ENCODE data around the gene C4BPB.
"Not testable (repeated sequence)": the region's sequence is repeated elsewhere in the genome, so short reads cannot be mapped to it uniquely, and the experiment has no call there.

C4BPB gene, protein sequence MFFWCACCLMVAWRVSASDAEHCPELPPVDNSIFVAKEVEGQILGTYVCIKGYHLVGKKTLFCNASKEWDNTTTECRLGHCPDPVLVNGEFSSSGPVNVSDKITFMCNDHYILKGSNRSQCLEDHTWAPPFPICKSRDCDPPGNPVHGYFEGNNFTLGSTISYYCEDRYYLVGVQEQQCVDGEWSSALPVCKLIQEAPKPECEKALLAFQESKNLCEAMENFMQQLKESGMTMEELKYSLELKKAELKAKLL

DNA sequence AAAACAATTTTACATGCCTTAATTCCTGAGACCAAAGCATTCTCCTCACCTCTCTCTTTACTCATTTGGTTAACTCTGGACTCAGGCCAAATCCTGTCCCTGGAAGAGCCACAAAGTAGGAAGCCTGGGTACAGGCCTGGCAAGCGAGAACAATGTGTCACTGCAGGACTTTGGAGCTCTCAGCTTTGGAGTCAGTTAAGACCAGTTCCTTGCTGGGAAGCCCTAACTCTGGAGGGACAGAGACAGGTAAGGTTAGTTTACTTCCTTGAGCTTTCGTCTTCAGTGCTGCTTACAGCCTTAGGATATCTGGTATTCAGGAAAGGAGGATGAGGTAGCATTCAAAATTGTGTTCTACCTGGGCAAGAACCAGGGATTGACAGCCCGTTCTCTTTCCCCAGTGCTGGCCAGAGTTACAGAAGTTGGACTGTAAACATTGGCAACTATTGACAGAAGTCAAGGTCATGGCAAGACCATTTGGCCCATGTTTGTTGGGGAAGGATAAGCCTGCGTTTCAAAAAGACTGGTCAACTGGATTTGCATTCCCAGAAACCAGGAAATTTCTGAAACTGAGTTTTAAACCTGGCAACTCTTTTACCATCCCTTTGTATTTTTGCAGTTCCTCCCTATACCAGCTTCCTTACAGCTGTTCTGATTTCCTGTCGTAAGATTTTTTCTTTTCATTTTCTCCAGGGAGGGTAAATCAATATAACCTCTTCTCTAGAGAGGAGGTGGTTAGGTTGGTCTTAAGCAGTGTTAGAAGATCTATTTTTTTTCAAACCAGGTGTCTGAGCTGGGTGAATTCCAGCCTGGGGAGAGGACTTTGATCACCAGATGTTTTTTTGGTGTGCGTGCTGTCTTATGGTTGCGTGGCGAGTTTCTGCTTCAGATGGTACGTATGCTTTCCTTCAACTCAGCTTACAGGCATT is at the start of gene C4BPB:
C4BPB (plus strand) TSS at position 160 of the 926 bp plus-strand sequence; CDS start at position 832, 672 bp downstream.
- peak; percentile 11 for DNase-seq

DNA sequence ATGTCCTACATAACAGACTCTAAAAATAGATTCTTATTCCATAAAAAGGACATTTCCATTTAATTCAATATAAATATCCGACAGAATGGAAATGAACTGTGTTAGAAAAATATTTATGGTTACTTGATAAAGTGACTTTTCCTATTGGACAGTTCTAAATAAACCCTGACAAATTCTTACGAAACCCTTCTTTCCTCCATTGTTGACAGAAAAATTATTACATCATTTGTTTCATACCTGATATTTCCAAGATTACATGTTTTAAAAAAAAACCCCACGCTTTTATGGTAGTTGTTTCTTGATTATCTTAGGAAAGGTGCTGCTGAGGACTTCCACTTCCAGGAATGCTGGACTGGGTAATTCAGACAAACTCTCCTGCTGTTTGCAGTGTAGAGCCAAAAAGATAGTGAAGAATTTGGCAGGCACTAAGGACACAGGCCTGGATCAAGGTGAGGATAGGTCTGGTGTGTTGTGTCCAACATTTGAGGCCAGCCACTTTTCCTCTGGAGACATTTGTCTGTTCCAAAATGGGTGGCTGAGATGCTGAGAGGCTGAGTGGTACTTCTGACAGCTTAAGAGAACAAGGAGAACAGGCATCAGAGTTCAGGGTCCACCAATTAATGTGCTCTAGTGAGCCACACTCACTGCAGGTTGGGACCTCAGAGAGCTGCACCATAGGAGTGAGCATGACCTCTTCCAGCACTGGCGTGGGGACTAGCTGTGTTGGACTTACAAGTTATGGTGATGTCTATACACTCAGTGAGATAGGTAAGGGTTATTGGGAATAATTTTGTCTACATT is 49.1 kb upstream of the C4BPB start:
- no peak for DNase-seq

DNA sequence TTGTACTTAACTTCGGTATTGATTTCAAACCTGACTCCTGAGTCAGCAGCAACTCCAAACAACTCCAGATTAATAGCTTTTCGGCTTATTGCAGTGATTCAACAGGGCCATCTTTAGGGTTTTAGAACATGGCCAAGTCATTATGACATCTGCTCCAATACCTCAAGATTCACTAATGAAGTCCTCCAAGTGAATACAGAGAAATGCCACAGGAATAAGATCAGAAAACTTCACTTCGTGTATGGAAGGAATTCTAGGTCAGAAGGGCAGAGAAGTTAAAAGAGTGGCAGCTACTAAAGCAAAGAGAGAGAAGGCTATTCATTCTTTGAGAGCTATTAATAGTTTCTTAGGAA is 48.5 kb upstream of the C4BPB start:
- no peak for DNase-seq

DNA sequence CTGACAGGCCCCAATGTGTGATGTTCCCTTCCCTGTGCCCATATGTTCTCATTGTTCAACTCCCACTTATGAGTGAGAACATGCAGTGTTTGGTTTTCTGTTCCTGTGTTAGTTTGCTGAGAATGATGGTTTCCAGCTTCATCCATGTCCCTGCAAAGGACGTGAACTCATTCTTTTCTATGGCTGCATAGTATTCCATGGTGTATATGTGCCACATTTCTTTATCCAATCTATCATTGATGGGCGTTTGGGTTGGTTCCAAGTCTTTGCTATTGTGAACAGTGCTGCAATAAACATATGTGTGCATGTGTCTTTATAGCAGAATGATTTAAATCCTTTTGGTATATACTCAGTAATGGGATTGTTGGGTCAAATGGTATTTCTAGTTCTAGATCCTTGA is 47.3 kb upstream of the C4BPB start:
- DNase-seq: not testable (repeated sequence)

DNA sequence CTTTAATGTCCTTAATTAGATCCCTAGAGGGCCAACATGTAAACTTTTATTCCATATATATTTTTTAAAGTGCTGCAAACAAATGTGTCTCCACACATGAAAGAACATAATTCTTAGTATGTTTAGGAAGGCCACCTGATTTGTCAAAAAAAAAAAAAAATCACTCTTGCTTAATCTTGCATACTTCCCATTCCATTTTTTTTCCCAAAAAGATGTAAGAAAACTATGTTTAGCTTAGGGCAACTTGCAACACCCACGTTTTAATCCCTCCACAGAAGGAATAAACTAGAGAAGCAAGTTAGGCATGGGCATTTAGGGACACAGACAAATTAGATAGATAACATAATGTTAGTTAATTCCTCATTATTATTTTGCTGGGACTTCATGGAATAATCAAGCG is 43.2 kb upstream of the C4BPB start:
- DNase-seq: no peak

DNA sequence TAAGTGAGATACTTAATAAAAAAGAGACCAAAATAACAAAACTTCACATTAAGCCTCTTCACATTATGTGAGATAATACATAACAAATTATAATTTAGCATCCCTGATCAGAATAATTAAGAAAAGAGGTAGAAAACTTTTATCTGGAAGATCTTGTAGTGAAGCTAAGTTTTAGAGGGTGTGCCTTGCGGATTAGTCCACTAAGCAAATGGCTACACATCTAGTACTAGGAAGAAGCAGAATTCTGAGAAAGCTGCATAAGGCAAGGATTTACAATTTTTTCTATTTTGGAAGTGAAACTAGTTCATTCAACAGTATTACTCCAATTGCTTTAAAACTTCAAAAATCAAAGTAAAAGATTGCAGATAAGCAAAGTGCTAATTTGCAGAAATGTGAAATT is 41.2 kb upstream of the C4BPB start:
- no peak for DNase-seq

DNA sequence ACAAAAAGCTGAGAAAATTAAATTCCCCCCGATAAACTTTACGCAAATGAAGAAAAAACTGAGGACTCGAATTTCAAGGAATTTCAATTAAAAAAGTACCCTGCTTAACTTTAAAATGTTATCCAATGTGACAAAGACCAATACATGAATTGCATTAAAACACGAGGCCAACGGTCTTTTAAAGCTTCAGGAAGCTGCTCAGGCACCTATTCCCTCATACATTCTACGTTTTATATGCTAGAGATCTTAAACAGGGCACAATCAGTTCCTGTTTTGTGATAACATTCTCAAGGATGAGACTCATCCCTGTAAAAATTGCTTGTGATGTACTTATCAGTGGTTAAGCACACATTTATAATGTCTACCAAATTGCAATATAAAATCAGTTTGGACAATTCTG is 40.6 kb upstream of the C4BPB start:
- no peak for DNase-seq

DNA sequence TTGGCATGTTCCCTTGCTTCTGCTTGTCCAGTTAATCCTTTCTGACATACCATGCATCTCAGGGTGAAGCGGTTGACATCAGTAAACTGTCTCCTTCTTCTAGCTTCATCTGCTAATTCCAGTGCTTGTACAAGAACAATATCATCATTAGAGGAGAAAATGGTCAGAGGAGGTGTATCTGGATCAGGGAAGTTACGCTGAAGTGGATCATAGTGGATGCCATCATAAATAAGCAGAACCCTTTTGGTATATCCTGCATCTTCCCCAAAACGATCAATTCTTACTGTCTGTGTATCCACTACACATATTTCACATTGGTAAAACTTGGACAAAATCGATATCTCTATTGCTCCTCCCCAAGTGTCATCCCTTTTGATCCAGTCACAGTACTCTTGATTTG is 39.6 kb upstream of the C4BPB start:
- DNase-seq: no peak

DNA sequence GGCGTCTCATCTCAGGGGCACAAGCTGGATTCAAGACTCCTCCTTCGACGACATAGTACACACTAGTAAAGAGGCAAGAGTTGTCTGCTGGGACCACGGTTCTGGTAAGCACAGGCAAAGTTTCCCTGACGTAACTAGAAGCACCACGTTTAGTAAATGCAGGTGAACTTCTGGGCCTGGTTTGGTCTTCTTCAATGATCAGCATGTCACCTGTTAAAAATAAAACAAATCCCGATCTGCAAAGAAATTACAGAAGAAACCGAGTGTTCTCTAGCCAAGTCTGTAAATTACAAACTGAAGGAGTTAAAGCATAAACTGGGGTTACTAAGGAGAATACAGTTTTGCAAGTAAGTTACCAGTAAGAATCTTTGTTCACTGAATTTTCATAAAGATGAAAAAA is 39.1 kb upstream of the C4BPB start:
- DNase-seq: no peak

DNA sequence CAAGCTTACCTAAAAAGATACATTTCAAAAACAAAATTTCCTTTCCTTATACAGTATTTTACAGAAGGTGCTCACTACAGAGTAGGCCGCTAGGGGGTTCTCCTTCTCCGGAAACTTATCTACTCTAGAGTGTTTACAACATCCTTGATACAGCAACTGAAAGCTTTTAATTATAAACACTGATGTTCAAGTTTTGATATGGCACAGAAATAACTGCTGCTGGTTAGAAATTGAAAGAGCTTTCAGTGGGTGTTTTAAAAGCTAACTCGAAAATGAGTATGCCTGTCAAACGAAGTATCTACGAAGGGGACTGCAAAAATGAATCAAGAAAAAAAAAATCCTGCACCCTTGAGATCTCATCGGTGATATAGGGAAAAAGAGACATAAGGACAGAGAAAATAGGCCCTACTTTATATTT is 38.7 kb upstream of the C4BPB start:
- peak; percentile 68 for DNase-seq

DNA sequence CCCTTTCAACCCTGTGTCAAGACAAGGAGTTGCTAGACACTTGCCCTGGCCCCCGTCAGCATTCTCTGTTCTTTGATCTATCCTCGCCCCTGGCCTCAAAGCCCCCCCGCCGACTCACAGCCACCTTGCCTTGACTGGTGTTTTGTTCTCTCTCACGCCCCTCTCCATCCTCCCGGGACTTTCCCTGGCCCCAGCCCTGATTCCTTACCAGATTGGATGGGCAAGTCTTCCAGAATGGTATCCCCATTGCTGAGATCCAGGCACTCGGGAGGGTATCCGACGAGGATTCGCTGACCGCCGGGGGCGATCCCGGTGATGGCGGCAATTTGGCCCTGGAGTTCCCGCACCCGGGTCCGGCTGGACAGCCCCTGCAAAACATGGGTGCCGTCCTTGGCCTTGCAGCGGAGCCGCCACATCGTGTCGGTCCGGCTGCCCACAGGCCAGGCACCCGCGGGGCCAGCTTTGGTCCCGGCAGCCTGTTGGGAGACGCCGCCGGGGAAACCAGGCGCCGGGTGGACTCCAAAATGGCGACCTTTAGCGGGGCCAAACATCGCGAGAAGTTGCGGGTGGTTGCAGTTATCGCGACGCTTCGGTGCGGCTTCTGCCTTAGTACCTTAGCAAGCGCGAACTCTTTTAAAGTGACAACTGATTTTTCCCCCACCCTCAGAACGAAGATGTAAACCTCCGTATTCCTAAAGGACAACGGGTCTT is 38.0 kb upstream of the C4BPB start:
- DNase-seq: peak; percentile 96

DNA sequence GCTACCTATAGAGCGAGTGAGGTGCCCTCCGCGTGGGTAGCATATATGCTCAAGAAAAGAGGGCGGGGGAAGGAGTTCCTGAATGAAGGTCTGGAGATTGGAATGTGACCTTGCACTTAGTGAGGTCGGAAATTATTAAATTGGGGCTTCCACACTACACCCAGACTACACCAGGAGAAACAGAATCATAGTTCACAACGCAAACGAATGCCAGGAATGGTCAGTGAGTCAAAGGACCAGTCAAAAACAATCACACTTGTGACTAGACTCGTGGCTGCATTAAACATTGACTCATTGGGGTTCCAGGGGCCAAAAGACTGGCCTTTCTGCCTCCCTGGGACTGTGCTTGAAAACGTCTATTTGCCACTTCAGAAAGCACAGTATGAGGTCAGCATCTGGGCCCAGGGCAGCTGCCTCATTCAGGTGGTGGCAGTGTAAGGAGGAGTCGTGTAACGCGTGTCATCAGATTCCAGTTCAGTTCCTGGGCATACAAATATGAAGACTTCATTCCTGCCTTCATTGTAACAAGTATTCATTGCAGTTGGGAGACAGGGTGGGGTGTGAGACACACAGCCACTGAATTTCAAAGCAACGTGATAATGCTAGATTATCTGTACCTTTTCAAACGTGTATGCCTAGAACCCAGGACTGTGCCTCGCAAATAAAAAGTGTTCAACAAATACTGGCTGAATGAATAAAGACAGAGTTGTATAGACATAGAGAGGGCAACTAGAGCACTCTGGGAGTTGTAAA is 37.3 kb upstream of the C4BPB start, which contains the start of gene YOD1:
YOD1 (minus strand) TSS at position 18 of the 753 bp plus-strand sequence. CDS start 178 bp downstream, outside the sequence.
- DNase-seq: peak; percentile 78

DNA sequence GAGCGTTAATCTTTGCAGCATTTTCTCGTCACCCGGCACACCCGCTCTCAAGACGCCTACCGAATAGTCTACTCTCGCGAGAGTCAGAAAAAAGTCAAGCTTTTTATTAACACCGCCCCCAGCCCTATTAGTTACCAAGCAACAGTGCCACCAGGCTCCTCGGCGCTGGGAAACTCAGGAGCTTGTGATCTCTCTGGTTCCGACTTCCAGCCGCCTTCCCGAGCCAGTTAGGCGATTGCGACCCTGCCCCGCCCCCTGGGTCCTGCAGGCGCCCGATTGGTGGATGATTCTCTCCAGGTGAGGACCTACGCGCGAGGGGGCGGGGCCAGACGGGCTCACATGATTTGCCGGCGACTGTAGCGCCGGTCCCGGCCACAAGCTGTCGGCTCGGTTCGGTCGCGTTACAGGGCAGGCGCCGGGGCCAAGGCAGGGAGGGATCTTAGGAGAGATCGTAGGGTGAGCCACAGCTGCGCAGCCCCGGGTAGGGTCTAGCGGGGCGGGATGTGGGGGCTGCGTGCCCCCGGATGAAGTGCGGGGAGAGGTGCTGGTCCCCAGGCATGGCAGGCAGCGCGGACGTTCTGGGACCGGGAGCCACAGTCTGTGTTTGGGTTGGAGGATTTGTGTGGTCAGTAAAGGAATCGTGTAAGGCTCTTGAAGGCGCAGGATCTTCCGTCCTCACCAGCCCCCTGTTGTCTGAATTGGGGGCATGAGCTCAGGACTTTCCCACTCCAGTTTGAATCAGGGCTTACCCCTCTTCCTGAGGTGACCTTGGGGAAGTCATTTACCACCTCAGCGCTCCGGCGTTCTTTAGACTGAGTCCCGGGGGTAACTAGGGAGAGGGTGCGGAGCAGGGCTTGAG is 35.5 kb upstream of the C4BPB start, which contains the start of gene PFKFB2:
PFKFB2 (plus strand) TSS at position 365 of the 859 bp plus-strand sequence. CDS start 1,443 bp downstream, outside the sequence.
- DNase-seq: peak; percentile 100

DNA sequence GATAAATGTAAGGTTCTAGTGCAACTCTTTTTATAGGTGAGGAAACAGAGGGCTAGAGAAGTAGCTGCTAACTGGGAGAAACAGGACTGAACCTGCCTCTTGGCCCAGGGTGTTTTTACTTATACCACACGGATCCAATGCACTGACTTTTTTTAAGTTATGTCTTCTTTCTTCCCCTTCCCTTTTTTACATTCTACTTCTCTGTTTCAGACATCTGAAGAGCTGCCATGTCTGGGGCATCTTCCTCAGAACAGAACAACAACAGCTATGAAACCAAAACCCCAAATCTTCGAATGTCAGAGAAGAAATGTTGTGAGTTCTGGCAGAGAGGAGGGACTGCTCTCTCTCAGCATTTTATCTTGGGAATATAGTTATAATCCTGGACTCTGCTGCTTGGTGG is 34.2 kb upstream of the C4BPB start:
- no peak for DNase-seq

DNA sequence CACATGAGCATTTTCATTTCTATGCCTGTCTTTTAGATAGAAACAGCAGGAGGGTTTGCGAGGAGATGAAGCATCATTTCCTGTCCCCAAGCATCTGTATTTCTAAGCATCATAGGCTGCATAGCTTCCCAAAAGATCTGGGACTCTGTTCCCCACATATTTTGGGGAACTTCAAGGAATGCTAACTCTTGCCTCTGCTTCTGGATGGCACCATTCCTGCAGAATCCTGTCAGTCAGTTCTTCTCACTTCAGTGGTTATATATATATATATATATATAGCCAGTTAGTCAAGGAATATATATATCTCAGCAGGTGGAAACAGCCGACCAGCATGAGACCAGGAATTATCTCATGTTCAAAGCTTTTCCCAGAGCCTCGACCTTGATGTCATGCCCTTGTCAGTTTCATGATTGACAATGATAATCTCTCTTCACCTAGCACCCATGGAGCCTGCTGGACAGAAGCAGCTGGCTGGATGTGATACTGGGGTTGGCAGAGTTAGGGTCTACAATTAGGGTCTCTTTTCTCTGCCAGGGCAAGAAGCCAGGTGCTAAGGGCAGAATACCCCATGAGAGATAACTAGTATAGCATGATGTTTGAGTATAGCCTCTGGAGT is 33.2 kb upstream of the C4BPB start:
- no peak for DNase-seq

DNA sequence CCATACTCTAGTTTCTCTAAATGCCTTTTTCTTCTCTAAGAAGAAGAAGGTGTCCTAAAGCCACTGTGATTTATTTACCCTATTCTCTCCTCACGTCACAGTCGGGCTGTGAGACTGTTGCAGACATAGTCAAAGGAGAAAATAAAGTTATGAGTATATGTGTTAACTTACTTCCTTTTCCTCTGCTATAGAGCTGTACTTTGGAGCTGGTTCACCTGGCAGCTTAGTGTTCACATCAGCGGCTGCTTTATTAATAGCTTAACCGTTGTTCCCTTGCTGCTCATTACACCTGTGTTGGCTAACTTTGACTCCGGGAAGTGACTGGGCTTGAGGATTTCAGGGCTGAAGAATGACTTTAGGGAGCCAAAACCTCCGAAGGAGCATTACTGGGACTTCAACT is 32.0 kb upstream of the C4BPB start:
- no peak for DNase-seq

DNA sequence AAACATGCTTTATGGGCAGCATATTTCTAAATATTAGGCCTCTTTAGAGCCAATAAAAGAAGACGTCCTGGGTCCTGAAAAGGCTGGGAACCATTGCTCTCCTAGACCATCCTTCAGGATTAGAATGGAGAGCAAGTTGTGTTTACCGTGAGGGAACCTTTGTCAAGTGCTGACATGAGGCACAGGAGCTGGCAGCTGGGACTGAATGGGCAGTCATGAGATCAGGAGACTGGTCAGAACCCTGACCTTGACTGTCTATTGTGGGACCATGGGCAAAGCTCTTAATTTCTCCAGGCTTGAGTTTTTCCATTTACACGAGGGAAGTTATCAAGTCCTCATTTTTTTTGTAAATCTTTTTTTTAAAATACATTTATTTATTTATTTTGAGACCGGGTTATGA is 30.4 kb upstream of the C4BPB start:
- DNase-seq: no peak

DNA sequence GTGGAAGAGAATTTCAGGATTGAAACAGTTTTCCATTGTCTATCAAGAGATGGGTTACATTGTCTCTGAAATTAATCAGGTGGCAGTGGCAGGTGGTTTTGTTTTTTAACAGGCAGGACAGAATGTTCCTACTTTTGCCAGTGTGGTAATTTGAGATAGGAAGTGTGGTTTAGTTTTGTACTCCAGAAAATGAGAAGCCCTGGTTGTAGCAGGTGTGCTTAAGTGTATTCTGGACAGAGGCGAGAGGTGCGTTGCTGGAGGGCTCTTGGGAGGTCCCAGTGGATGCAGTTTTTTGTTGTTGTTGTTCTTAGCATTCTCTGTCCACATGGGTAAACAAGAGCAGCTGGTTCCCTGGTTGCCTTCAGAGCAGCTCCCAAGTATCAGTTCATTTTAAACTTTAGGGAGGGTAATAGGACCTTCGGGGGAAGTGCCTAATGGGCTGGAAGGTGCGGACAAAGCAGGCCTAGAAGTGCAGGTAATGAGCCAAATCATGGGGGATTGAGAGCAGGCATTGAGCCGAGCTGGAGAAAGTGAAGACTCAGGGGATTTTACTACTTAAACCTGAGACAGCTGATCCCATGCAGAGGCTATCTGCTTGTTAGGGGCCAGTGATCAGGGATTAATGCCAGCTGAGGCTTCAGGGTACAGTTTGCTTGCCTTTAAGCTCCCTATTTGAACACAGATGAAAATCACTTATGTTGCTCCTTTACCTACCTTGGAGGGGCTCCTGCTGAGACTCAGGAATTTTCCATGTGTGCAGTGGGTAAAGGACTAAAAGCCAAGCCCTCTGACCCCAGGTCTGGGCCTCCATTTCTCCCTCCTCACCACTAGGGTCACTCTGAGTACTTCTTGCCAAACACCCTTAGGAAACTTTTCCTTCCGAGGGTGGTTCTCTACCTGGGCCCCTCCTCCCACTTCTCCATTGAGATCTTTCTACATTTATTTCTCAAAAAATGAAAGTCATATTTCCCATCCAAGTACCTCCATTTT is 29.5 kb upstream of the C4BPB start:
- peak; percentile 76 for DNase-seq

DNA sequence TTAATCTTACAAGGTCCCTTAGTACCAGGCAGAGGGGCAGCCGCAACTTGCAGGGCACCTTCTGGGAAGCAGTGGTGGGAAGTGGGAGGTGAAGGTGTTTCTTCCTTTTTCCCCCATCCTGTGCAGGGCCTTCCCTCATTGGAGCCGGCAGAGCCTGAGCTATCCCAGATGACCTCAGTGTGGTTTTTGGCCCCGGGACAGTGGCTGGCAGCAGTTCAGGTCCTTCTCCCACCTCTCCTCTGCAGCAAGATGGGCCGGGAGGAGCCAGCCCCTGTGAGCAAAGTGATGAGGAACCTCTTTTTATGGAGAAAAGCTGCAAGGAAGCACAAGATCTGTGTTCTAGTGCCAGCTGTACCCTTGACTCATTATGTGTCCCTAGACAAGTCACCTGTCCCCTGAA is 28.8 kb upstream of the C4BPB start:
- DNase-seq: no peak

Data from NCI-H69 (cell line).